ENCODE data around the gene CLK2. TPM values are rescaled to one million over a fixed set of nuclear protein-coding genes. Genes with fewer than 3 reads are reported as not detected.
A peak's percentile ranks its signal among the peaks of the same experiment; 100 is the strongest.

The CLK2 gene
- total and polyA plus RNA-seq, 2 of the 8 experiments (the other 6 are each of a cell fraction or from before 2014, with no cell fraction given): 62.2 to 76.0 TPM

DNA sequence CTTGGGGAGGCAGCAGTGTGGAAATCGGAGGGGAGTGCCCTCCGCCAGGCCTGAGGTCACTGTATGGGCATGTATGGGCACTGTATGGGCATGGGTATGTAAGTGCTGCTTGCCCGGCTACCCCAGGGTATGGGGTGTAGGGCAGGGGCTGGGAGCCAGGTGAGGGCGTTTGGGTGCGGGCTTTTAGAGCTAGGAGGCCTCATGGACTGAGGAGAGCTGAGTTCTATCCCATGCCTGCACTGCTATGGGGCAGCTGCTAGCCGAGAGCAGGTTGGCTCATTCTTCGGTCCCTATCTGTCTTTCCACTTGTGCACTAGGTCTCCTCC, 22.6 kb upstream of the CLK2 start:
- Histone ChIP-seq H4K91ac (replicated peaks; ENCODE audit: insufficient read length, low read length) (peak overlapping the region; percentile 97), H3K14ac (ENCODE audit: insufficient read length) (no peak overlapping the region), H3K27ac (ENCODE audit: low read depth, low read length) (no peak overlapping the region), H3K4me1 (replicated peaks in 1 of 4; ENCODE audit: control insufficient read depth in 3 of 4, insufficient read depth in 4 of 4, low read length in 3 of 4) (peaks cover 3 to 23% (median 10%) of the 10 kb centered on the region in 4 experiments; a peak in 6 of 7 replicates), H3K36me3 (ENCODE audit: control insufficient read depth in 2 of 4, insufficient read depth in 4 of 4, low read length in 3 of 4) (no peaks in the 10 kb centered on the region), H2BK5ac (ENCODE audit: low read depth, low read length) (0 out of 2 replicates have a peak overlapping the region, but pooled peaks have one; percentile 56), H3K56ac (replicated peaks; ENCODE audit: insufficient read length, low read depth, low read length) (peak overlapping the region; percentile 9), H4K5ac (ENCODE audit: insufficient read length, low read depth, low read length) (peak overlapping the region; percentile 54), H3K4ac (replicated peaks; ENCODE audit: insufficient read length, low read depth, low read length) (no peak overlapping the region), H3K79me1 (ENCODE audit: low read depth, low read length) (no peaks in the 10 kb centered on the region), H3K27me3 (replicated peaks in 1 of 4; ENCODE audit: control insufficient read depth in 3 of 4, extremely low read depth in 1 of 4, insufficient read depth in 3 of 4, low read length in 3 of 4) (peaks cover 0 to 23% (median 14%) of the 10 kb centered on the region in 4 experiments; a peak in 5 of 7 replicates), H3K23ac (ENCODE audit: insufficient read length) (no peak overlapping the region), H2AK5ac (ENCODE audit: low read depth, low read length) (no peak overlapping the region), H3K18ac (ENCODE audit: extremely low read depth, low read length) (peak overlapping the region; percentile 95), H2BK12ac (ENCODE audit: low read depth, low read length) (peak overlapping the region; percentile 93; the same call in 1 of the 2 replicates), H3K4me2 (ENCODE audit: insufficient read depth in 1 of 2, low read depth in 2 of 2, low read length in 2 of 2) (peak overlapping the region; percentile 88 to 95), H3K23me2 (ENCODE audit: low read depth, low read length) (peaks cover 5% of the 10 kb centered on the region; the same call in 1 of the 2 replicates), H2BK15ac (ENCODE audit: low read length) (0 out of 2 replicates have a peak overlapping the region, but pooled peaks have one; percentile 72), H4K20me1 (replicated peaks in 1 of 2; ENCODE audit: control insufficient read depth in 1 of 2, insufficient read depth in 2 of 2, low read length in 2 of 2) (no peaks in the 10 kb centered on the region), H4K8ac (ENCODE audit: extremely low read depth, insufficient read depth, low read length) (no peak overlapping the region), H3K79me2 (ENCODE audit: control insufficient read depth in 1 of 2, insufficient read depth in 2 of 2, low read length in 2 of 2) (no peaks in the 10 kb centered on the region), H2AFZ (ENCODE audit: low read length) (peak overlapping the region; percentile 98), H3K9ac (replicated peaks in 1 of 4; ENCODE audit: extremely low read depth in 1 of 4, low read depth in 3 of 4, low read length in 3 of 4) (no peak overlapping the region), H3K4me3 (ENCODE audit: extremely low read depth in 1 of 4, insufficient read depth in 2 of 4, low read depth in 3 of 4, low read length in 4 of 4) (peak overlapping the region; percentile 52 to 89 (median 84); a peak in 7 of 8 replicates), H2BK120ac (replicated peaks; ENCODE audit: low read depth, low read length) (peak overlapping the region; percentile 4), H2BK20ac (ENCODE audit: low read length) (0 out of 2 replicates have a peak overlapping the region, but pooled peaks have one; percentile 61), H3K9me3 (ENCODE audit: insufficient read depth in 2 of 2, low read depth in 1 of 2, low read length in 1 of 2) (no peaks in the 10 kb centered on the region)
- 65% methylated on average over 7 of the region's 7 CpGs; no CpG with 5 or more reads in 1 of the 2 experiments for WGBS, 2 experiments (ENCODE audit: extremely low coverage in 1 of 2, insufficient coverage in 1 of 2, insufficient read length in 1 of 2, insufficient replicate concordance in 2 of 2, low coverage in 1 of 2, low lambda C conversion rate in 2 of 2, missing lambda C conversion rate in 1 of 2)
- ChIA-PET POLR2A (ENCODE audit: partially characterized antibody) (interaction anchor here (0.6 to 1.7 kb wide), 10 partner anchors 13 to 267 kb away, joined by 3 to 5 read pairs (median 3); partner anchors contain the start of genes ASH1L, CLK2, MTX1 and RUSC1), CTCF (ENCODE audit: partially characterized antibody) (interaction anchor here (0.7 to 5.3 kb wide), 7 partner anchors 10 to 48 kb away, joined by 3 to 29 read pairs (median 4); partner anchors contain the start of genes FDPS and RUSC1)
- FAIRE-seq (no peak), DNase-seq (ENCODE audit: low read depth in 1 of 2, low spot score in 2 of 2) (no peak)
- TF ChIP-seq TEAD4 (IDR thresholded peaks at IDR 0.05; ENCODE audit: low read depth, low read length) (no peak), SUZ12 (IDR thresholded peaks at IDR 0.05; ENCODE audit: low read length) (no peak), PHF8 (conservative IDR thresholded peaks at IDR 0.05; ENCODE audit: low read depth, low read length) (no peak), ZNF274 (IDR thresholded peaks at IDR 0.05; ENCODE audit: borderline replicate concordance, extremely low read depth, low read length) (no peak), BCL11A (IDR thresholded peaks at IDR 0.05; ENCODE audit: low read depth in 2 of 2, low read length in 2 of 2) (no peak), EZH2 (IDR thresholded peaks at IDR 0.05; ENCODE audit: low read depth, low read length, severe bottlenecking) (no peak), SIRT6 (IDR thresholded peaks at IDR 0.05; ENCODE audit: low read length) (no peak), GABPA (IDR thresholded peaks at IDR 0.05; ENCODE audit: borderline replicate concordance, insufficient read depth, low read length) (no peak)
- TF ChIP-seq, protein P1, sequence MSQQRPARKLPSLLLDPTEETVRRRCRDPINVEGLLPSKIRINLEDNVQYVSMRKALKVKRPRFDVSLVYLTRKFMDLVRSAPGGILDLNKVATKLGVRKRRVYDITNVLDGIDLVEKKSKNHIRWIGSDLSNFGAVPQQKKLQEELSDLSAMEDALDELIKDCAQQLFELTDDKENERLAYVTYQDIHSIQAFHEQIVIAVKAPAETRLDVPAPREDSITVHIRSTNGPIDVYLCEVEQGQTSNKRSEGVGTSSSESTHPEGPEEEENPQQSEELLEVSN (IDR thresholded peaks at IDR 0.05): no peak
- TF ChIP-seq, protein P2, sequence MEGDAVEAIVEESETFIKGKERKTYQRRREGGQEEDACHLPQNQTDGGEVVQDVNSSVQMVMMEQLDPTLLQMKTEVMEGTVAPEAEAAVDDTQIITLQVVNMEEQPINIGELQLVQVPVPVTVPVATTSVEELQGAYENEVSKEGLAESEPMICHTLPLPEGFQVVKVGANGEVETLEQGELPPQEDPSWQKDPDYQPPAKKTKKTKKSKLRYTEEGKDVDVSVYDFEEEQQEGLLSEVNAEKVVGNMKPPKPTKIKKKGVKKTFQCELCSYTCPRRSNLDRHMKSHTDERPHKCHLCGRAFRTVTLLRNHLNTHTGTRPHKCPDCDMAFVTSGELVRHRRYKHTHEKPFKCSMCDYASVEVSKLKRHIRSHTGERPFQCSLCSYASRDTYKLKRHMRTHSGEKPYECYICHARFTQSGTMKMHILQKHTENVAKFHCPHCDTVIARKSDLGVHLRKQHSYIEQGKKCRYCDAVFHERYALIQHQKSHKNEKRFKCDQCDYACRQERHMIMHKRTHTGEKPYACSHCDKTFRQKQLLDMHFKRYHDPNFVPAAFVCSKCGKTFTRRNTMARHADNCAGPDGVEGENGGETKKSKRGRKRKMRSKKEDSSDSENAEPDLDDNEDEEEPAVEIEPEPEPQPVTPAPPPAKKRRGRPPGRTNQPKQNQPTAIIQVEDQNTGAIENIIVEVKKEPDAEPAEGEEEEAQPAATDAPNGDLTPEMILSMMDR (IDR thresholded peaks at IDR 0.05; ENCODE audit: control extremely low read depth in 1 of 3, insufficient read depth in 1 of 3, low read depth in 1 of 3, low read length in 3 of 3): no peak

Measured in H1 (cell line).